KOPT-K1 (cell line): ENCODE data around the gene MGA.

Experiments
- H3K27ac ChIP-seq: fragments of 200-600 bp; sonication (generic); 2 replicates; pipeline ENCODE4 v1.5.1; 2016; ENCODE audit warnings: antibody characterized with exemption, mild to moderate bottlenecking, low read depth, low read length; ENCODE audit not compliant: poor library complexity, severe bottlenecking
- H3K36me3 ChIP-seq: fragments of 200-600 bp; sonication (generic); 2 replicates; pipeline ENCODE4 v1.5.1; 2017; ENCODE audit warnings: antibody characterized with exemption, mild to moderate bottlenecking, low read length, moderate library complexity; ENCODE audit not compliant: insufficient read depth
- H3K9me3 ChIP-seq: fragments of 200-600 bp; sonication (generic); 2 replicates; pipeline ENCODE4 v1.5.1; 2017; ENCODE audit warnings: antibody characterized with exemption, low read length, mild to moderate bottlenecking; ENCODE audit not compliant: insufficient read depth, poor library complexity, severe bottlenecking

The MGA gene

DNA sequence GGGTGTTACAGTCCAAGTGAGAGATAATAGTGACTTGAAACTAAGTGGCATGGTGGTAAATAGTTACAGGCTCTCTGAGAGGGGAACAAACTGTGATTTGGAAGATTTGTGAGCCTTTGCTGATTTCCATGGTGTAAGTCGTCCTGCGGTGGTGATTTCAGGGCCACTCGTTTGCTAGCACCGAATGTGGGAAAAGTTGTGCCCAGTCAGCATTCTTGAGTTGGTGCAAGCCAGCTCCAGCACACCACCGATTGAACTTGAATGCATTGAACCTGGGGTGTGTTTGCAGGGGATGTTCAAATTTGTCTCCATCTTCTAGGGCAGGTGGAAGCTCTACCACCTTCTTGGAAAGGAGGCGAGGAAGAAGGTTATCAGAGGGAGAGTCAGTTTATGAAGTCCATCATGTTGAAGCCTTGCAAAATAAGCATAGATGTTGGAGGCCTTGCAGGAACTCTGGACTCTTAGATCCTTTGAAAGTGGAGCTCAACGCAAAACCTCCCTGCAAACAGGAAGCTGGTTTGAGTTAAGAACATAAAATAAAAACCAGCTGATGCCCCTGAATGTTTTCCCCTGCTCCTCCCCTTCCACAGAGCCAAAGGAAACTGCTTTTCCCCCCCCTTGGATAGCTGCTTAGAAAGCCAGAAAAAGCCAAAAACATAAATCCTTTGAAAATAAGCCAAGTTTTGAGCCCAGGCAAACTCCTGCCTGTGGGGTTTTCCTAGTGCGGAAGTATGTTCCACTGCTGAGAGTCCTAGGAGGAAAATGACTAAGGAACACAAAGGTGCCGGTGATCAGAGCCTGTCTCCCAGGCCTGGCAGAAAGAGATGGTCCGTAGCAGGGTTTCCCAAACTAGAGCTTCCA, 136.0 kb downstream of the MGA start:
- H3K27ac ChIP-seq: peak overlapping the region; percentile 38
- H3K9me3 ChIP-seq: no peaks in the 10 kb centered on the region
- H3K36me3 ChIP-seq: peaks cover 15% of the 10 kb centered on the region; the same call in 1 of the 2 replicates

- H3K27ac ChIP-seq: peak overlapping the region; percentile 15
- H3K36me3 ChIP-seq: peaks cover 22% of the 10 kb centered on the region; the same call in 1 of the 2 replicates
- H3K9me3 ChIP-seq: no peaks in the 10 kb centered on the region
These were observed 137.2 kb downstream of the MGA start for GRCh38 chr15:41797201-41797944.

DNA sequence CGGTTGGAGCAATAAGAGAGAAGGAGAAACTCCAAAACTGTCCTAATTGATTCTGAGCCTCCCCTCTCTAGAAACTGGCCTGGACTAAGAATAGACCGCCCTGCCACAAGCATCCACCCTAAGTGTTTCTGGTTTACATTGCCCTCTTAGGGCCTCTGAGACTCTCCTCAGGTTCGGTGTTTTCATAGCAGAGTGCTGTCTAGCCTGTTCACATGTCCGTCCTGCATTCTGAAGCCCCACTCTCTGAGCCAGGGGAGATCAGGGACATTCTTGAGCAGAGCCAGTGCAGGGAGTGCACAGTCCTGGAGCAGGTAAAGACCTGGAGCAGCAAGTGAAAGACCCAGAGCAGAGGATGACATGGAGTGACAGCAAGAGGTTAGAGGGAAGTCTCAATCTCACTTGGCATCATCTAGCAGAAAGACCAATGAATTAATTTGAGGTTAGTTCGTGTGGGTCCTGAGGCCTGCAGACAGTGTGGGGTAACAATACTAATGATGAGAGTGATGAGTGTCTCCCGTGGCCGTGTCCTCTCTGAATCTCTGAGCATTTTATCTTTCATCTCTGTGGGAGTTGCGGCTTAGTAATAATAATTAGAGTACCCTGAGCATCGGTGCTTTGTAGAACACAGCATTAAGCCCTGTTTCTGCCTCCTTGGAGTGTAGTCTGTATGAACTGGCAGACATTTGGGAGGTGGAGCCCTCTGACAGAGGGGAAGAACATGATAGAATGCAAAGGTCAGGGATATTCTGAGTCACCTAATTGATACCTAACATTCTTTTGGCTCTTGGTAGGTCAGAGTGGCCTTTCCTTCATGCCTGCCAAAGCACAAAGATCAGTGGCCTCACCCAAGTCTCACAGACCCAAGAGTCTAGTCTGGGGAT, 138.6 kb downstream of the MGA start:
- H3K9me3 ChIP-seq: no peaks in the 10 kb centered on the region
- H3K27ac ChIP-seq: no peak overlapping the region
- peaks cover 22% of the 10 kb centered on the region; the same call in 1 of the 2 replicates for H3K36me3 ChIP-seq

DNA sequence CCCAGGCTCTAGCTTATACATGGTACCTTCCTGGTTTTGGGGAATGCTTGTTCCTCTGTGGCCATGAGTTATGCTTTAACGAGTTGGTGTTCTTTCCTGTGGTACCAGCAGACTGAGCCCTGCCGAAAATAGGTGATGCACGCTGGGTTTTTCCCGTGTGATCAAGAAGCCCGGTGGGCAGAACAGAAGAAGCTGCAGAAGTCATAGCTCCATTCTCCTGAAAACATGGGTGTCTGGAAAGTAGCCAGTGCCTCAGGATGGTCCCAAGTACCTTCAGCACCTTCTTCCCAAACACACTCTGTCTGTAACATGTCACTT, 139.2 kb downstream of the MGA start:
- no peak overlapping the region for H3K27ac ChIP-seq
- H3K36me3 ChIP-seq: peaks cover 22% of the 10 kb centered on the region; the same call in 1 of the 2 replicates
- no peaks in the 10 kb centered on the region for H3K9me3 ChIP-seq

GRCh38 chr15:41801185-41801584, 141.0 kb downstream of the MGA start:
- Histone ChIP-seq H3K36me3 (peaks cover 22% of the 10 kb centered on the region; the same call in 1 of the 2 replicates), H3K27ac (no peak overlapping the region), H3K9me3 (no peaks in the 10 kb centered on the region)

GRCh38 chr15:41801850-41802455, 141.7 kb downstream of the MGA start:
- no peak overlapping the region for H3K27ac ChIP-seq
- peaks cover 22% of the 10 kb centered on the region; the same call in 1 of the 2 replicates for H3K36me3 ChIP-seq
- no peaks in the 10 kb centered on the region for H3K9me3 ChIP-seq

GRCh38 chr15:41804361-41804760, 144.2 kb downstream of the MGA start:
- no peaks in the 10 kb centered on the region for H3K9me3 ChIP-seq
- H3K36me3 ChIP-seq: peaks cover 22% of the 10 kb centered on the region; the same call in 1 of the 2 replicates
- H3K27ac ChIP-seq: no peak overlapping the region

- Histone ChIP-seq H3K36me3 (peaks cover 18% of the 10 kb centered on the region; the same call in 1 of the 2 replicates), H3K27ac (no peak overlapping the region), H3K9me3 (no peaks in the 10 kb centered on the region)
These were observed 144.9 kb downstream of the MGA start for GRCh38 chr15:41804916-41805666.

- Histone ChIP-seq H3K36me3 (peaks cover 12% of the 10 kb centered on the region; the same call in 1 of the 2 replicates), H3K27ac (no peak overlapping the region), H3K9me3 (no peaks in the 10 kb centered on the region)
These were observed 145.5 kb downstream of the MGA start for GRCh38 chr15:41805711-41806110.

DNA sequence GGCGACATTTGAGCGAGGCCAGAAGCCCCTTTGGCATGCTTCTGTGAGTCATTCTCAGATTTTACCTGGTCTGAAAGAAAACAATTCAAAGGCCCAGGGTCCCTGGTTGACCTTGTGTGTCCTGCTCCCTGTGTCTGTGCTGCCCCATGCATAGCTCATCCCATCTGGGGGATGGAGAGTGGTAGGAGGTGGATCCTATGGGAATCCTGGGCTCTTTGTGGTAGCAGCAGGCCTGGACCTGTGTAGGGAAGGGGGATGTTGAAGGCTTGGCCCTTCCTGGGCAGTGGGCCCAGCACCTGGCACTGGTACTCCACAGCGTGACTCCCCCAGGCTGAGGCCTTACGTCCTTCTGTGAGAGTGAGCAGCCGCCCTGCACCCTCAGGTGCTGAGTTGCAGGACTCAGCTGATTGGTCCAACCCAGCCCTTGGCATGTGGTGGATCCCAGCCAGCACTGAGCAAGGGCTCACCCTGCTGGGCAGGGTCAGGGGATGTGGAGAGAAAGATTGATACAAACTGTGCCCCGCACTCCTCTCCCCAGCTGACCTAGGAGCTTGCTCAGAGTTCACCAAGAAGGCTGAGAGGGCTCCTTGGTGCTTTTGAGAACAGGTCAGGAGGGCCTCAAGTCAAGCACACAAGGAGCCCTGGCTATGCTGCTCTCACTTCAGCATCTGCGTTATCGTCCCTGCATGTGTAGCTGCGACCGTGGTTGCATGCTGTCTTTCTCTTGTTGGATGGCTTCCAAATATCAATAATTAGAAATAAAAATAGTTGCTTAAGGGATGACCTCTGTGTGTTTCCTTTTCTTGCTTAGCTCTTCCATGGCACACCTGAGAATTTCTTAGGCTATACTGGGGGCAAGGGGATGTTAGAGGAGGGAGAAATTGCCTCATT, 146.3 kb downstream of the MGA start:
- Histone ChIP-seq H3K27ac (no peak overlapping the region), H3K9me3 (no peaks in the 10 kb centered on the region), H3K36me3 (peaks cover 4% of the 10 kb centered on the region; the same call in 1 of the 2 replicates)

GRCh38 chr15:41809121-41809520, 148.9 kb downstream of the MGA start:
- Histone ChIP-seq H3K9me3 (no peaks in the 10 kb centered on the region), H3K36me3 (peaks cover 5% of the 10 kb centered on the region; the same call in 1 of the 2 replicates), H3K27ac (peak overlapping the region; percentile 54)

DNA sequence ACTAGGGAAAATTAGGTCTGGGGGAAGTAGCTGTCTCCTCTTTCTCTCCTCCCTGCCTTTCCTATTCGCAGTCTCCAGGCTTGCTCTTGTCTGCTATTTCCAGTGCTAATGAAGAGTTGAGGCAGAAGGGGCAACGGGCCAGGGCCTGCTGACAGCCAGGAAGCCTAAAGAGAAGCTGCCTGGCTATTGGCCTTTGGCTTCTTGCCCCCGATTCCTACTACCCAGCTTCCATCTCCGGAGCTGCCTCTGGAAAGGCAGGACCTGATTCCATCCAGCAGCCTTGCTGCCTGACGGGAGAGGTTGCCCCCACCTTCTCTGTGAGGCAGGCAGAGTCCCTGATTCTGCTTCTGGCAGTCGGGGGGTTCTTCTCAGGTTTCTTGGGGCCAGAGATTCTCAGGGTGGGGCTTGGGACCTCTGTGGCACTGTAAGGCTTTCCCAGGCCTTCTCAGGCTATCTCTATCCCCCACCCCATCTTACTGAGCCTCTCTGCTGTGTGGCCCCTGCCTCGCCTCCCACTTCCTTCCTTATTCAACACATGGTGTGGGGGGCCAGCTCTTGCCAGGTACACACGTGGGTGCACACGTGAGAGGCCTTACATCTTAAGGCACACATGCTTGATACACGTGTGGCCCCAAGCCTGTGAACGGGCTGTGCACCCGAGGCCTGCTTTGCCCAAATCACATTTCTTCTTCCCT, 149.5 kb downstream of the MGA start:
- peaks cover 5% of the 10 kb centered on the region; the same call in 1 of the 2 replicates for H3K36me3 ChIP-seq
- peak overlapping the region; percentile 54 for H3K27ac ChIP-seq
- H3K9me3 ChIP-seq: no peaks in the 10 kb centered on the region
